SH-SY5Y (cell line): Measurements from ENCODE around the gene TRIM65.

Experiments used
- GATA2 ChIP-seq: IDR thresholded peaks from 2 replicates; pipeline ENCODE4 v1.6.1; 2011; ENCODE audit warnings: mild to moderate bottlenecking, low read depth, low read length
- GATA3 ChIP-seq: IDR thresholded peaks from 2 replicates; pipeline ENCODE4 v1.6.1; 2011; ENCODE audit warnings: low read depth, mild to moderate bottlenecking, low read length, moderate library complexity

DNA sequence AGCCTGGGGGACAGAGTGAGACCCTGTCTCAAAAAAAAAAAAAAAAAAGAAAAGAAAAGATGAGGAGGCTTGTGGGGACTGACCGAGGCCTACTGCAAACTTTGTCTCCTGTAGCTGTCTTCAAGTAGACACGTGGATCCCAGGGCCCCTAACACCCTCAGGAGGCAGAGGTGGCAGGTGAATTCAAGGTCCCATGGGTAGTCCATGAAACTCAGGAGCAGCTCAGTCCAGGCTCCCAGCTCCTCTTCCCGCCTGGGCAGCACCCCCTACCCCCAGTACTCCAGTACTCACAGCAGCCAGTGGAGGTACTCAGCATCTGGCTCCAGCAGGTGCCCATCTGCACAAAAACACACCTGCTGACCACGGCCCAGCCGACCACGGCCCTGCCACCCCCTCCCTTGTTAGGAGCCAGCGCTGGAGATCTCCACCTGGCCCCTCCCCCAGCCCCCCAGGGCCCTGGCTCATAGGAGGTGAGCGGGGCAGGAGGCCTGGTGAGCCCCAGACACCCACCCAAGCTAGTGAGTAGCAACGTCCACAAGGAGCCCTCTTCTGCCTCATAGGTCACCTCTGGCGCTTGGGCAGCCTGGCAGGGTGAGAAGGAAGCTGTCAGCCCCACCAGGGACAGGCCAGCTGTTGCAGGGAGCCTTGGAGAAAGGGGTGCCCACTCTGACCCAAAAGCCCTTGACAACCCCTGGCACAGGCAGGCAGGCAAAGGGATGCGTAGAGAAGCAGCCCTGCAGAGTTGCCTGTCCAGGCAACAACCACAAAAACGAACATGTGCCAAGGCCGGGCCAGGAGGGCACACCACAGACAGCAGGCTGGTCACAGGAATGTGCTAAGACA lies 4.2 kb upstream of the TRIM65 start:
- TF ChIP-seq GATA2 (no peak), GATA3 (no peak)
